ENCODE data around the gene LARP1.
"Not testable (repeated sequence)": the region's sequence is repeated elsewhere in the genome, so short reads cannot be mapped to it uniquely, and the experiment has no call there.

The LARP1 gene

DNA sequence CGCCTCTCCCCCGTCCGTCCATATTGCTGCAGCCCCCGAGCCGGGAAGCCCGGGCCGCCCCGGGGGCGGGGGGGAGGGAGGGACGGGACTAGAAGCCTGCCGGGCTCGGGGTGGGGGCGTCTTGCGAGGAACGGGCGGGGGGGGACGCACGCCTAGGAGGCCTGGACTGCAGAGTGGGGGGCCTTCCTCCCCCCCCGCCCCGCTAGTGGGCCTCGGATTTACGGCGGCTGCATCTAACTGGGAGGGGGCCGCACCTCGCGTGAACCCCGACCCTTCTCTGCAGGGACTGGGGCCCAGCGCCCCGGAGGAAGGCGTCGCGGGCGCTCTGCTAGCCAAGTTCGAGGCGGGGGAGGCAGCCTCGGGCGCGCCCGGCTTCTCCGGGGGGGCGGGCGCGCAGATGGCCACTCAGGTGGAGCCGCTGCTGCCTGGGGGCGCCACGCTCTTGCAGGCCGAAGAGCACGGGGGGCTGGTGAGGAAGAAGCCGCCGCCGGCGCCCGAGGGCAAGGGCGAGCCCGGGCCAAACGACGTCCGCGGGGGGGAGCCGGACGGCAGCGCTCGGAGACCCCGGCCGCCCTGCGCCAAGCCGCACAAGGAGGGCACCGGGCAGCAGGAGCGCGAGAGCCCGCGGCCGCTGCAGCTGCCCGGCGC is at the start of gene LARP1:
Gene LARP1 (plus strand): TSS at position 17 of the 648 bp plus-strand sequence. CDS start 381 bp downstream, at position 398.
- no peak for DNase-seq (ENCODE audit: low read depth in 3 of 3, low spot score in 1 of 3)

- DNase-seq (ENCODE audit: low read depth in 3 of 3, low spot score in 1 of 3): no peak
Observed at GRCh38 chr5:154706416-154706815, 48.8 kb upstream of the LARP1 start.

GRCh38 chr5:154707641-154708040 is 47.5 kb upstream of the LARP1 start:
- no peak for DNase-seq (ENCODE audit: low read depth in 3 of 3, low spot score in 1 of 3)

- DNase-seq (ENCODE audit: low read depth in 3 of 3, low spot score in 1 of 3): no peak
Observed at GRCh38 chr5:154708207-154708606, 47.0 kb upstream of the LARP1 start.

GRCh38 chr5:154708846-154709245 is 46.3 kb upstream of the LARP1 start:
- DNase-seq (ENCODE audit: low read depth in 3 of 3, low spot score in 1 of 3): no peak

GRCh38 chr5:154709368-154710305 is 45.5 kb upstream of the LARP1 start:
- DNase-seq (ENCODE audit: low read depth in 3 of 3, low spot score in 1 of 3): no peak

GRCh38 chr5:154712518-154713437 is 42.4 kb upstream of the LARP1 start:
- DNase-seq (ENCODE audit: low read depth in 3 of 3, low spot score in 1 of 3): no peak

DNA sequence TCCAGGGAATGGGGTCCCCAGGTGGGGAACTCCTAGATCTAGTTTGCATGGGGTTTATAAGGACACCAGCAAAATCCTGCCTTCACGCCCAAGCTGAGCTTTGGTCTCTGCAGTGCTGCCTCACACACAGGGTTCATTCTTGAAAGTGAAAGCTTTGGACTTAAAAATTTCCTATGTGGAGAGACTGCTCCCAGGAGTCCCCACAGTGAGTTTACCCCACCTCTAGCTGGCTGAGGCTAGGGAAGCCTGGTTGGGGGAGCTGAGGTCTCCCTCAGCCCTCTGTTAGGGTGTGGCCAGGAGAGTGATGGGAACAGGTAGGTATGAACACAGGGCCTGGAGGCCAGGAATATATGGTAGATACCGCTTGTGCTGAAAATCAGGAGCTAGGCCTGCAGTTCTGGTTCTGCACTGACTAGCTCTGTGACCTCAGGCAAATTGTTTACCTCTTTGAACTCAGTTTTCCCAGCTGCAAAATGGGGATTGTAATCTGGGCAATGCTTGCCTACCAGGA is 41.5 kb upstream of the LARP1 start:
- DNase-seq (ENCODE audit: low read depth in 3 of 3, low spot score in 1 of 3): no peak

GRCh38 chr5:154714266-154714986 is 40.8 kb upstream of the LARP1 start:
- DNase-seq (ENCODE audit: low read depth in 3 of 3, low spot score in 1 of 3): no peak

- no peak for DNase-seq (ENCODE audit: low read depth in 3 of 3, low spot score in 1 of 3)
Observed at GRCh38 chr5:154721481-154722058, 33.6 kb upstream of the LARP1 start.

DNA sequence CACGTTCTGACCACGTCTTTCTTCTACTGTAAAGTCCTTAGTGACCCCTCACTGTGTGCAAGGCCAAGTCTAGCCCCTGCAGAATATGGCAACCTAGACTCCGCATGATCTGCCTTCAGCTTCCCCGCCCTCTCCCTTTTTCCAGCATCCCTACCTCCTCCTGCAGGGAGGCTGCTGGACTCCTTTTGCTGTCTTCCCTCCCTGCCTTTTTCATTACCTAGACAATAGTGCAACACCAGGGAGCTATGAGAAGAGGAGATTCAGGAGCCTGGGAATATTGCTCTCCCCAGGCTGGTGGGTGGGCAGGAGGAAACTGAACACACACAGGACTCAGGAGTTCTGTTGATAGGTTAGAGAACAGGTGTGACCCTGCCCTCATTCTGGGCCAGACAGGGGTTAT is 33.1 kb upstream of the LARP1 start:
- no peak for DNase-seq (ENCODE audit: low read depth in 3 of 3, low spot score in 1 of 3)

DNA sequence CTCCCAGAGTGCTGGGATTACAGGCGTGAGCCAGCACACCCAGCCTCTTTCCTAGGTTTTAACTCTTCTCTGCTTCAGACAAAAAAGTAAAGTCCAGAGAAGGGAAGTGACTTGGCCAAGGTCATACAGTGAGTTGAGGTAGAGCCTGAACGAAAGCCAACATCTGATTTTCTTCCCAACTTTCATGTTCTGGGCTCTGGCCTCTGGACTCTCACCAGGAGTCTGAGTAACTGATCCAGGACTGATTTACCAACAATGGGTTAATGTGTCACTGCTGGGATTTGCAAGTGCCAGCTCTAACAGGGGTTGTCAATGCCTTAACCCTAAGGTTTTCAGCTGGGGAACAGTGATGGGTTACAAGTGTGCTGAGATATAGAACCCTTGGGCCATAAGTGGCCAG is 32.2 kb upstream of the LARP1 start:
- no peak for DNase-seq (ENCODE audit: low read depth in 3 of 3, low spot score in 1 of 3)

- no peak for DNase-seq (ENCODE audit: low read depth in 3 of 3, low spot score in 1 of 3)
Observed at GRCh38 chr5:154723740-154724505, 31.3 kb upstream of the LARP1 start.

DNA sequence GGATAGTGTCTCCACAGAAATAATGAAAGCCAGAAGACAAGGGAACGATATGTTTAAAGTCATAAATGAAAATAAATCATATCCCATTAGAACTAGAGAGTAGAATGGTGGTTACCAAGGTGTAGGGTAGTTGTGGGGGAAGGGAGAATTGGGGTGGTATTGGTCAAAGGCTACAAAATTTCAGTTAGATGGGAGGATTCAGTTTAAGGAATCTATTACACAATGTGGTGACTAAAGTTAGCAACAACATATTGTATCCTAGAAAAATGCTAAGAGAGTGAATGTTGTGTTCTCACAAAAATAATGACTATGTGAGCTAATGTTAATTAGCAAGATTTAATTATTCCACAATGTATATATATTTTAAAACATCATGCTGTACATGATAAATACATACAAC is 27.8 kb upstream of the LARP1 start:
- DNase-seq (ENCODE audit: low read depth in 3 of 3, low spot score in 1 of 3): no peak

DNA sequence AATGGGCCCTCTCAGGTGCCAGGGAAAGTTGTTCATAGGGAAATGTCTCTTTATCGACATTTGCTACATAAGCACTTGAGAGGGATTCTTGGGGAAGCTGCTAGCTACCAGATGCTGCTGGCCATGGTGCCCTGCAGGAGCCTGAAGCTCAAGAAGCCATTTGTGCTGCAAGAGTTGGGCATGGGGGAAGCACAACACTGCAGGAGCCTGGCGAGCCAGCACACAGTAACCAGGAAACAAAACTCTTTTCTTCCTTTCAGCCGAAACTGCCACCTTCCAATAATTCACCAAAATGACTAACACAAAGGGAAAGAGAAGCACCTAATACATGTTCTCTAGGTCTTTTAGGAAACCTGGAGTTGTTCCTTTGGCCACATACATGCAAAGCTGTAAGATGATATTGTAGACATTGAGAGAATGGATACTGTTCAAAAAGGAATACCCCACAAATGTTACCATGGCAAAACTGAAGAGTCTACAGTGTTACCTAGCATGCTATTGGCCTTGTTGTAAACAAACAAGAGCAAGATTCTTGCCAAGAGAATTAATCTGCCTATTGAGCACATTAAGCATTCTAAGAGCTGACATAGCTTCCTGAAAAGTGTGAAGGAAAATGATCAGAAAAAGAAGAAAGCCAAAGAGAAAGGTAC is 26.1 kb upstream of the LARP1 start:
- no peak for DNase-seq (ENCODE audit: low read depth in 3 of 3, low spot score in 1 of 3)

- DNase-seq (ENCODE audit: low read depth in 3 of 3, low spot score in 1 of 3): no peak
Observed at GRCh38 chr5:154729613-154730012, 25.6 kb upstream of the LARP1 start.

- not testable (repeated sequence) for DNase-seq (ENCODE audit: low read depth in 3 of 3, low spot score in 1 of 3)
Observed at GRCh38 chr5:154730761-154731160, 24.4 kb upstream of the LARP1 start.

GRCh38 chr5:154732212-154732611 is 23.0 kb upstream of the LARP1 start:
- no peak for DNase-seq (ENCODE audit: low read depth in 3 of 3, low spot score in 1 of 3)
